ENCODE data around the gene PRRX2. TPM values are rescaled to one million over a fixed set of nuclear protein-coding genes. Genes with fewer than 3 reads are reported as not detected.
A peak's percentile ranks its signal among the peaks of the same experiment; 100 is the strongest.
"Not testable (repeated sequence)": the region's sequence is repeated elsewhere in the genome, so short reads cannot be mapped to it uniquely, and the experiment has no call there.

PRRX2 gene
- total and polyA plus RNA-seq, 5 donors: 1.8 to 5.7 (median 2.8) TPM

- DNase-seq (peak; percentile 83 to 94 (median 93)), ATAC-seq (peak; percentile 92 to 93)
- Histone ChIP-seq H3K4me3 (ENCODE audit: low read length) (peak overlapping the region; percentile 67), H3K9me3 (ENCODE audit: control insufficient read depth, low read length) (no peaks in the 10 kb centered on the region), H3K27ac (ENCODE audit: low read length) (no peak overlapping the region), H3K4me1 (ENCODE audit: control insufficient read depth, insufficient read depth, low read length) (no peaks in the 10 kb centered on the region), H3K27me3 (ENCODE audit: control insufficient read depth, insufficient read depth) (no peaks in the 10 kb centered on the region)
- WGBS: 3% methylated on average over 48 of the region's 48 CpGs
- intact Hi-C loops (cut with DNase I): loop anchor here in 2 of 4 donors (5.0 kb wide), 1 partner anchor 45 kb away; no protein-coding TSS in a partner anchor
These were observed 72.2 kb downstream of the PRRX2 start for GRCh38 chr9:129737479-129738274.

GRCh38 chr9:129739432-129739831 is 74.0 kb downstream of the PRRX2 start:
- Histone ChIP-seq H3K4me3 (ENCODE audit: low read length) (no peak overlapping the region), H3K9me3 (ENCODE audit: control insufficient read depth, low read length) (no peaks in the 10 kb centered on the region), H3K27me3 (ENCODE audit: control insufficient read depth, insufficient read depth) (no peaks in the 10 kb centered on the region), H3K4me1 (ENCODE audit: control insufficient read depth, insufficient read depth, low read length) (no peaks in the 10 kb centered on the region), H3K27ac (ENCODE audit: low read length) (no peak overlapping the region)
- ATAC-seq (no peak), DNase-seq (peak in 1 of 3 donors; percentile 40)
- intact Hi-C loops (cut with DNase I): loop anchor here in 2 of 4 donors (5.0 kb wide), 1 partner anchor 43 kb away; no protein-coding TSS in a partner anchor
- WGBS: 93% methylated on average over 16 of the region's 16 CpGs

GRCh38 chr9:129740174-129740573 is 74.7 kb downstream of the PRRX2 start:
- intact Hi-C loops (cut with DNase I): loop anchor here in 2 of 4 donors (2.0 to 5.0 kb wide), 2 partner anchors 42 to 43 kb away; no protein-coding TSS in a partner anchor
- Histone ChIP-seq H3K9me3 (ENCODE audit: control insufficient read depth, low read length) (no peaks in the 10 kb centered on the region), H3K27ac (ENCODE audit: low read length) (no peak overlapping the region), H3K4me3 (ENCODE audit: low read length) (no peak overlapping the region), H3K27me3 (ENCODE audit: control insufficient read depth, insufficient read depth) (no peaks in the 10 kb centered on the region), H3K4me1 (ENCODE audit: control insufficient read depth, insufficient read depth, low read length) (no peaks in the 10 kb centered on the region)
- WGBS: 77% methylated on average over 7 of the region's 7 CpGs
- DNase-seq (peak in 1 of 3 donors; percentile 11), ATAC-seq (no peak)

GRCh38 chr9:129740666-129741464 is 75.4 kb downstream of the PRRX2 start:
- Histone ChIP-seq H3K4me3 (ENCODE audit: low read length) (no peak overlapping the region), H3K27me3 (ENCODE audit: control insufficient read depth, insufficient read depth) (no peaks in the 10 kb centered on the region), H3K4me1 (ENCODE audit: control insufficient read depth, insufficient read depth, low read length) (no peaks in the 10 kb centered on the region), H3K9me3 (ENCODE audit: control insufficient read depth, low read length) (no peaks in the 10 kb centered on the region), H3K27ac (ENCODE audit: low read length) (no peak overlapping the region)
- intact Hi-C loops (cut with DNase I): loop anchor here in 2 of 4 donors (2.0 to 5.0 kb wide), 2 partner anchors 41 to 42 kb away; no protein-coding TSS in a partner anchor
- ATAC-seq: no peak
- peak in 1 of 3 donors; percentile 13 for DNase-seq
- WGBS: 94% methylated on average over 13 of the region's 13 CpGs

GRCh38 chr9:129745200-129745599 is 79.8 kb downstream of the PRRX2 start:
- WGBS: 91% methylated on average over 7 of the region's 7 CpGs
- H3K4me1 ChIP-seq (ENCODE audit: control insufficient read depth, insufficient read depth, low read length): no peaks in the 10 kb centered on the region
- no peaks in the 10 kb centered on the region for H3K27me3 ChIP-seq (ENCODE audit: control insufficient read depth, insufficient read depth)
- H3K4me3 ChIP-seq (ENCODE audit: low read length): no peak overlapping the region
- no peaks in the 10 kb centered on the region for H3K9me3 ChIP-seq (ENCODE audit: control insufficient read depth, low read length)
- no peak for ATAC-seq
- no peak overlapping the region for H3K27ac ChIP-seq (ENCODE audit: low read length)
- peak in 1 of 3 donors; percentile 10 for DNase-seq
- intact Hi-C loops (cut with DNase I): no loop called here

- 55% methylated on average over 9 of the region's 9 CpGs for WGBS
- intact Hi-C loops (cut with DNase I): no loop called here
- no peak for ATAC-seq
These were observed 80.8 kb downstream of the PRRX2 start for GRCh38 chr9:129746092-129746777.

GRCh38 chr9:129748249-129748648 is 82.8 kb downstream of the PRRX2 start:
- Histone ChIP-seq H3K4me1 (ENCODE audit: control insufficient read depth, insufficient read depth, low read length) (no peaks in the 10 kb centered on the region), H3K27ac (ENCODE audit: low read length) (no peak overlapping the region), H3K4me3 (ENCODE audit: low read length) (no peak overlapping the region), H3K9me3 (ENCODE audit: control insufficient read depth, low read length) (no peaks in the 10 kb centered on the region), H3K27me3 (ENCODE audit: control insufficient read depth, insufficient read depth) (no peaks in the 10 kb centered on the region)
- DNase-seq (no peak), ATAC-seq (no peak)
- 88% methylated on average over 5 of the region's 5 CpGs for WGBS
- intact Hi-C loops (cut with DNase I): no loop called here

More at GRCh38 chr9:129746092-129746777, 80.8 kb downstream of the PRRX2 start:
- Histone ChIP-seq H3K27ac (ENCODE audit: low read length) (no peak overlapping the region), H3K4me3 (ENCODE audit: low read length) (no peak overlapping the region), H3K9me3 (ENCODE audit: control insufficient read depth, low read length) (no peaks in the 10 kb centered on the region), H3K27me3 (ENCODE audit: control insufficient read depth, insufficient read depth) (no peaks in the 10 kb centered on the region), H3K4me1 (ENCODE audit: control insufficient read depth, insufficient read depth, low read length) (no peaks in the 10 kb centered on the region)
- DNase-seq: no peak

GRCh38 chr9:129749052-129749451 is 83.6 kb downstream of the PRRX2 start:
- ATAC-seq, DNase-seq: not testable (repeated sequence)
- 93% methylated on average over 4 of the region's 4 CpGs for WGBS

GRCh38 chr9:129749575-129749974 is 84.1 kb downstream of the PRRX2 start:
- Histone ChIP-seq H3K27me3 (ENCODE audit: control insufficient read depth, insufficient read depth) (no peaks in the 10 kb centered on the region), H3K4me3 (ENCODE audit: low read length) (no peak overlapping the region), H3K4me1 (ENCODE audit: control insufficient read depth, insufficient read depth, low read length) (no peaks in the 10 kb centered on the region), H3K9me3 (ENCODE audit: control insufficient read depth, low read length) (no peaks in the 10 kb centered on the region), H3K27ac (ENCODE audit: low read length) (no peak overlapping the region)
- 90% methylated on average over 6 of the region's 6 CpGs for WGBS
- intact Hi-C loops (cut with DNase I): no loop called here
- no peak for ATAC-seq
- DNase-seq: no peak

More at GRCh38 chr9:129749052-129749451, 83.6 kb downstream of the PRRX2 start:
- H3K27me3 ChIP-seq (ENCODE audit: control insufficient read depth, insufficient read depth); H3K4me1 ChIP-seq (ENCODE audit: control insufficient read depth, insufficient read depth, low read length); H3K27ac ChIP-seq (ENCODE audit: low read length); H3K9me3 ChIP-seq (ENCODE audit: control insufficient read depth, low read length); H3K4me3 ChIP-seq (ENCODE audit: low read length); intact Hi-C loops (cut with DNase I): not testable (repeated sequence)

- Histone ChIP-seq H3K9me3 (ENCODE audit: control insufficient read depth, low read length) (no peaks in the 10 kb centered on the region), H3K4me3 (ENCODE audit: low read length) (no peak overlapping the region), H3K4me1 (ENCODE audit: control insufficient read depth, insufficient read depth, low read length) (no peaks in the 10 kb centered on the region), H3K27me3 (ENCODE audit: control insufficient read depth, insufficient read depth) (no peaks in the 10 kb centered on the region), H3K27ac (ENCODE audit: low read length) (no peak overlapping the region)
- DNase-seq: no peak
- 90% methylated on average over 9 of the region's 9 CpGs for WGBS
- no peak for ATAC-seq
- intact Hi-C loops (cut with DNase I): no loop called here
These were observed 84.7 kb downstream of the PRRX2 start for GRCh38 chr9:129750013-129750638.
